Fibroblast of gingiva (primary cell): ENCODE results near the gene TOP3B.

Experiments used
- DNase-seq: peaks from one replicate; pipeline ENCODE4 v3.0.0-alpha.2; 2011; ENCODE audit warnings: low read depth

The TOP3B gene, protein sequence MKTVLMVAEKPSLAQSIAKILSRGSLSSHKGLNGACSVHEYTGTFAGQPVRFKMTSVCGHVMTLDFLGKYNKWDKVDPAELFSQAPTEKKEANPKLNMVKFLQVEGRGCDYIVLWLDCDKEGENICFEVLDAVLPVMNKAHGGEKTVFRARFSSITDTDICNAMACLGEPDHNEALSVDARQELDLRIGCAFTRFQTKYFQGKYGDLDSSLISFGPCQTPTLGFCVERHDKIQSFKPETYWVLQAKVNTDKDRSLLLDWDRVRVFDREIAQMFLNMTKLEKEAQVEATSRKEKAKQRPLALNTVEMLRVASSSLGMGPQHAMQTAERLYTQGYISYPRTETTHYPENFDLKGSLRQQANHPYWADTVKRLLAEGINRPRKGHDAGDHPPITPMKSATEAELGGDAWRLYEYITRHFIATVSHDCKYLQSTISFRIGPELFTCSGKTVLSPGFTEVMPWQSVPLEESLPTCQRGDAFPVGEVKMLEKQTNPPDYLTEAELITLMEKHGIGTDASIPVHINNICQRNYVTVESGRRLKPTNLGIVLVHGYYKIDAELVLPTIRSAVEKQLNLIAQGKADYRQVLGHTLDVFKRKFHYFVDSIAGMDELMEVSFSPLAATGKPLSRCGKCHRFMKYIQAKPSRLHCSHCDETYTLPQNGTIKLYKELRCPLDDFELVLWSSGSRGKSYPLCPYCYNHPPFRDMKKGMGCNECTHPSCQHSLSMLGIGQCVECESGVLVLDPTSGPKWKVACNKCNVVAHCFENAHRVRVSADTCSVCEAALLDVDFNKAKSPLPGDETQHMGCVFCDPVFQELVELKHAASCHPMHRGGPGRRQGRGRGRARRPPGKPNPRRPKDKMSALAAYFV

DNA sequence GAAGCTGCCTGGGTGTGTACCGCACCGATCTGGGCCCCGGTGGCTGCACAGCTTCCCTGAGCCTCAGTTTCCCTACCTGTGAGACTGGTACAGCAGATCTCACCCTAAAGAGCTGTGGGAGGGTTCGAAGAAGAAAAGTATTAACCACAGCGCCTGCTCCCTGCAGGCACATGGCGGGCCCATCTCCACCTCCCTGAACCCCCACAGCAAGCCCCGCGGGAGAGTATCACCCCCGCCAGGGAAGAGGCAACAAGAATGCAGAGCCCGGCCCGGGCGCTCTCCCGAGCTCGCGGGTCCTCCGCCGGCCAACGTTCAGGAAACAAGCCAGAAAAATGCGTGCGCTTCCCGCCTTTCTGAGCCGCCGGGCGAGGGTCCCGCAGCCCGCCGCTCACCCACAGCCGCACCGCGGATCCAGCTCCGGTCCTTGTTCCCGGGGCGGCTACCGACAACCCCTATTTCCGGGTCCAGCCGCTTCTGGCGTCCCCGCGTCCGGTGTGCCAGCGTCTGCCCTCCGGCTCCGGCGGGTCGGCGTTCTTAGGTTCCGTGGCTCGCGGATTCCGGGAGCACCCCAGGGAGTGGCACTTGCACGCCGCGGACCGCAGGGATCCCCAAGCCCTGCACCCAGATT lies at the start of gene TOP3B:
Gene TOP3B, minus strand, starts transcription at position 450 of the 628 bp plus-strand sequence. CDS start 7,078 bp downstream, outside the sequence.
- DNase-seq = peak; percentile 75

DNA sequence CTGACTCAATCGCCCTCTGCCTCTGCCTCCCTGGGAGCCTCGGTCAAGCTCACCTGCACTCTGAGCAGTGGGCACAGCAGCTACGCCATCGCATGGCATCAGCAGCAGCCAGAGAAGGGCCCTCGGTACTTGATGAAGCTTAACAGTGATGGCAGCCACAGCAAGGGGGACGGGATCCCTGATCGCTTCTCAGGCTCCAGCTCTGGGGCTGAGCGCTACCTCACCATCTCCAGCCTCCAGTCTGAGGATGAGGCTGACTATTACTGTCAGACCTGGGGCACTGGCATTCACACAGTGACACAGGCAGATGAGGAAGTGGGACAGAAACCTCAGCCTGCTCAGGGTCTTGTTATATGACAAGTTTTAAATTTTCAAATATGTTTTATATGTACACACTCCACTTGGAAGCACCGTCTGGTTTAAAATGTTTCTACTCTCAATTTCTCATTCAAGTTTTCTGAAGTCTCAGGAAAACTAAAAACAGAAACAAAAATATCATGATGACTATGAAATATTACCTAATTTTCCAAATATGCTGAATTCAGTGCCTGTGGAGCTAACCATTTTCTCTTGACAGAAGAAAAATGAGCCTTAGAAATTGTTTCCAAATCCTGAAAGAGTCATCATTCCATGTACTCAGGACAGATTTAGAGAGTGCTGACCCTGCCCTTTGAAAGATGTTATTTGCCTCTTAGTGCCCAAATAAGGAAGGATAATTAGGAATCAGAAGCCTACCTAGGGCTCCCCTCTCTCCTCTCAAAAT lies 48.8 kb upstream of the TOP3B start:
- DNase-seq = no peak

DNA sequence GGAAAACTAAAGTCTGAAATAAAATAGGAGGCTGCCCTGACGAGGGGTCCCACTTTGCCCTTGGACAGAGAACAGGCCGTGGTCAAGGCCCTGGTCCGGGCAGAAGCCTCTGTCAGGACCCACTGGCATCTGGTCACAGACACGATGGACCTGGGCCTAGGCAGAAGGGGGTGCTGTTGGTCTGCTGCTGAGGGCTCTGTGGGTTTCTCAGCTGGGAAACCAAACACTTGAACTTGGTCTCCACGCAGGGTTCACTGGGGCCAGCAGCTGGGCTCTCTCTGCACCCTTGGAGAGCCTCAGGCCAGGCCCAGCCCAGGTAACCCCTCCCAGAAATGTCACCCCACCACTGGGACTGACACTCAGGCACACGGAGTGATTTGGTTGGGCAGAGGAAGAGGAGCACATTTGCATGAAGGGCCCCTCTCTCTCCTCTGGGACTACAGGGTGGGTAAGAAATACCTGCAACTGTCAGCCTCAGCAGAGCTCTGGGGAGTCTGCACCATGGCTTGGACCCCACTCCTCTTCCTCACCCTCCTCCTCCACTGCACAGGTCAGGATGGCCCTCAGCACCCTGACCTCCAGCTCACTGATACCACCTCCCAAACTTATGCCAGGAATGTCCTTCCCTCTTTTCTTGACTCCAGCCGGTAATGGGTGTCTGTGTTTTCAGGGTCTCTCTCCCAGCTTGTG lies 48.1 kb upstream of the TOP3B start:
- DNase-seq = no peak

DNA sequence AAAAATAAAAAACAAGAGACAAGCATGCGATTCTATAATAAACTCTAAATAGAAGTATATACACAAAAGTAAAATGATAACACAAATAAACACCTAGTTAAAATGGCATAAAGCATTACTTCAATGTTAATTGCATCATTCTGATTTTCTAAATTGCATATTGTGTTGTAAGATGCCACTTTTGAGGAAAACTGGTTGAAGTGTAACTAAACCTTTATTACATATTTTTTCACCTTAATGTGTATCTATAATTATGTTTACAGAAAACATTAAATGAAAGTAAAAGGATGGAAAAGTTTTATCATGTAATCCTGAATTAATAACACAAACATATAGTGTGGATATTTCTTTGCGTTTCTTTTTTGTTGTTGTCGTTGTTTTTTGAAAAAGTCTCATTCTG lies 45.4 kb upstream of the TOP3B start:
- DNase-seq = no peak

DNA sequence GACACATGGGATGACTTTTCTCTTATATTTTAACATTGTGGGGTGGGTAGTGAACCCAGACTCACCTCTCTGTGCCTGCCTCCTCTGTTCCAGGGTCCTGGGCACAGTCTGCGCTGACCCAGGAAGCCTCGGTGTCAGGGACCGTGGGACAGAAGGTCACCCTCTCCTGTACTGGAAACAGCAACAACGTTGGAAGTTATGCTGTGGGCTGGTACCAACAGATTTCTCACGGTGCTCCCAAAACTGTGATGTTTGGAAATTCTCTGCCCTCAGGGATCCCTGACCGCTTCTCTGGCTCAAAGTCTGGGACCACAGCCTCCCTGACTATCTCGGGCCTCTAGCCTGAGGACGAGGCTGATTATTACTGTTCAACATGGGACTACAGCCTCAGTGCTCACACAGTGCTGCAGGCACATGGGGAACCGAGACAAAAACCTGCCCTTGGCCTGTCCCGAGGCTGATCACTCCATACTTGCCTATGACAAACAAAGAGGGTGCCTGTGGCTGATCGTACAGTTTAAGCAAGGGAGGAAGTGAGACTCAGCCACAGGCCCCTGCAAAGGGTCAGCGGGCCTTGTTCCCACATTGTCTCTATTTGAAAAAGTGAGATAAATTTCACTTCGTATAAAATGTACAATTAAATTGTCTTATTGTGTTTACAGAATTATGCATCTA lies 43.7 kb upstream of the TOP3B start:
- DNase-seq = no peak

DNA sequence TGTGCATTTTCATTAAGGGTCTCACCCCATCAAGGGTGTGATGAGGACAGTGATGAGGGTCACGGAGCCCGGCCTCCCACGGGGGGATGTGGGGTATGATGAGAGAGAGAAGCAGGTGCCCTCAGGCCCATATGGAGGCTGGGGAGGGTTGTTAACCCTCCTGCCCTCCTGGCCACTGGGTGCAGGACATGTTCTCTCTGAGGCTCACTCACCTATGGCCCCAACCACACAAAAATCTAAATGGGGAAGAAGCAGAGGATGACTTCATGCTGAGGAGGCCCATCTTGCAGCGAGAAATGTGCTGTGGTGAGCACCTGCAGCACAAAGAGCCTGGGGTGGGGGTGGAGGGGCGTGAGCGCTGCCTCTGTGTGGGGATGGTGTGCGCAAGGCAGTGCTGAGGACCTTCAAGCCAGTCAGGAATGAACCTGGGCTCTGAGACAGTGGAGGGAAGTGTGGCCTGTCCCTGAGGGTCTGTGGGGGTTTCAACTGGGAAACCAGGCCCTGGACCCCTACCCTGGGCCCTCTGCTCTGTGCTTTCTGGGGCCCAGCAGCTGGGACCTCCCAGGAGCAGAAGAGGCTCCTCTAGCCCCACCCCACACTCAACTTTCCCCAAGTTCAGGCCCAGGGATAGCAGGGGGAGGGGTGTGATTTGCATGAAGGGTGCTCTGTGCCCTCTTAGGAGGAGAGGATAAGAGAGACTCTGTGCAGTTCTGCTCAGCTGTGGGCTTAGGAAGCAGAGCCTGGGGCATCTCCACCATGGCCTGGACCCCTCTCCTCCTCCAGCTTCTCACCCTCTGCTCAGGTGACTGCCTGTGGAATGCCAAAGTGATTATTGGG lies 43.0 kb upstream of the TOP3B start:
- no peak for DNase-seq

DNA sequence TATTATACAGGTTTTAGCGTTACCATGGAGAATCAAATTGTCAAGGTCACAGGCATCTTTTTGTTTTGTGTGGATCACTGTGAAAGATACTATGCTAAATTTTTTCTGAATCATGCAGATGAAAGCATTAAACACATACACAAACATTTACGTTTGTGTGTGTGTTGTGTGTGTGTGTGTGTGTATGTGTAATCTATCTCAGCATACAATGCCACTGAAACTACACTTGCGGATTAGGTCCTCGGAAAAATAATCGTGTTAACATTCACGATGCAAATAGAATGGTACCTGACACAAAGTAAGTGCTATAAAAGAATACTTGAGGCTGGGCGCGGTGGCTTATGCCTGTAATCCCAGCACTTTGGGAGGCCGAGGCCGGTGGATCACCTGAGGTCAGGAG lies 41.9 kb upstream of the TOP3B start:
- no peak for DNase-seq

DNA sequence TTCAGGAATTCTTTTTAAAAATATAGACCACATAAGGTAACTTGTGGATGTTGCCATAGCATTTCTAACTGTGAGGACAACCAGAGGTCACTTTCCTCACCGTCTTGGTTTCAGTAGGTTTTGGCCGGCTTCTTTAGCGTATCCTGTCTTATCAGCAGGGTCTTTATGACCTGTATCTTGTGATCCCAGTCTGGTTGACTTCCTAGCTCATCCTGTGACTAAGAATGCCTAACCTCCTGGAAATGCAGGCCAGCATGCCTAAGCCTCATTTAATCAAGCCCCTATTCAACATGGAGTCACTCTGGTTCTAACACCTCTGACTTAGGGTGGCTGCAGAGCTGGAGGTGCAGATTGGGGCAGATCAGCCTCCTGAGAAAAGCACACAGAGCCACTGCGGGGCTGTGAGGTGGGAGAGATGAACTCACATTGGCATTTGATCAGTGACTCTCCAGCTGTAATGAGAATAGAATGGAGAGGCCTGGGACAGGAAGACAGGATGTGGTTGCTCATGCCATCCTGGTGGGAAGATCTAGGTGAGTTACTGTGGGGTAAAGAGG lies 41.1 kb upstream of the TOP3B start:
- no peak for DNase-seq

DNA sequence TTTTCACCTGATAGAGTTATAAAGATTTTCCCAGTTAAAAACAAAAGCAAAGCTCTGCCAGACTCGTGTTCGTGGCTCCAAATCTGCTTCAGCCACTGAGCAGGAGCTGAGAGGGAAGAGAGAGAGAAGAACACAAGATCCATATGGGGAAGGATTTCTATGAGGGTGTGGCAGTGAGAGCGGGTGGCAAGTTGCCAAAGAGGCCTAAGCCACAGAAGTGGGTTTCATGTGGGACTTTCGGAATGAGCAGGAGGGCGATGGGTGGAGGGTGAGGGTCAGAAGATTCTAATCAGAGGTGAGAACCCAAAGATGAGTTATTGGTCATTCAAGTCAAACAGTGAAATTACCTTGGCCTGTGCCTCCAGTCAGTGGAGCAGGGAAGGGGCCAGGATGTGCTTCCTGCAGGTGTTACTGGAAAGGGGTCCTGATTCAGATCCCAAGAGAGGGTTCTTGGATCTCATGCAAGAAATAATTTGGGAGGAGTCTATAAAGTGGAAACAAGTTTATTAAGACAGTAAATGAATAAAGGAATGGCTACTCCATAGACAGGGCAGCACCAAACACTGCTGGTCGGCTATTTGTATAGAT lies 40.5 kb upstream of the TOP3B start:
- DNase-seq = no peak

DNA sequence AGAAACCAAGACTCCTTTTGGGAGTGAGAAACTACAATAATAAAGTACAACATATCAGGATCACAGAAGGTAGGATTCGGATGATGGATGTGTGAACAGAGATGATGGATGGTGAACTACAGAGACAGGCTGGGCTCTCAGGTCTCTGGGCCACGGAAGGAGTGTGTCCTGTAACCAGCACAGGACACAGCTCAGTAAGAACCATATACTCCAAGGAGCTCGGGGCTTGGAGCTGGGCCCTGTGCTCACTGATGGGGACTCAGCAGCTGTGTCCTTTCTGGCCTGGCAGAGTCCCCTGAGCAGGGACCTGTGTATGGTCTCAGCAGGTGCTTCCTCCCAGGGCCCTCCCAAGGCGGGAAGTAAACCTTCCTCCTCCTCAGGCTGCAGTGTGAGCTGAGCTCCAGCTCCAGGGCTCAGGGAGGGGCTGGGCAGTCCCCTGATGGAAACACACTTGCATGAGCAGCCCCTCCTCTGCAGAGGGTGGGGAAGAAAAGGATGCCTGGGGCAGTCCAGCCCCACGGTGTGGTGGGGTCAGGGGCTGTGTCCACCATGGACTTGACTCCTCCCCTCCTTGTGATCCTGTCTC lies 39.8 kb upstream of the TOP3B start:
- DNase-seq = no peak

DNA sequence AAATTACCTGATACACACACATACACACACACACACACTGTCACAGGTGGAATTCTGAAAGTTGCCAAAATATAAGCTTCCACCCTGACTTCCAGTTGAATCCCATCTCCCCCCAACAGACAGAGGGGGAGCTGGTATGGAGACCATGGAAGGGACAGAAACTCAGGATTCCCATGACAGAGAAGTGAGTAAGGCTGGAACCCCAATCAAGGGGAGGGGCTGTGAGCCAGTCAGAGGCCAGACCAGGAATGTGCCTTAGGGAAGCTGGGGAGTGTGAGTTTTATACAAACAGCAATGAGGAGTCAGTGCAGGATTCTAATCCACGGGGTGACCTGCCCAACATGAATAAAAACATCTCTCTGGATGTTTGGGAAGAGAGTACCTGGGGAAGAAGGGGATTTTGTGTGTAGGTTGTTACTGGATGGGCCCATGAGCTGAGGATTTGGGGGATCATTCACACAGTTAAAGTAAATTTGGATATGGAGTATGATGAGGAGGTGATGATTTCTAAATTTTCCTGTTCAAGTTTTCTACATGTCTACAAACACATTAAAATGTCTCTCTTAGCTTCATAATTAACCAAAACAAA lies 38.7 kb upstream of the TOP3B start:
- DNase-seq = no peak

DNA sequence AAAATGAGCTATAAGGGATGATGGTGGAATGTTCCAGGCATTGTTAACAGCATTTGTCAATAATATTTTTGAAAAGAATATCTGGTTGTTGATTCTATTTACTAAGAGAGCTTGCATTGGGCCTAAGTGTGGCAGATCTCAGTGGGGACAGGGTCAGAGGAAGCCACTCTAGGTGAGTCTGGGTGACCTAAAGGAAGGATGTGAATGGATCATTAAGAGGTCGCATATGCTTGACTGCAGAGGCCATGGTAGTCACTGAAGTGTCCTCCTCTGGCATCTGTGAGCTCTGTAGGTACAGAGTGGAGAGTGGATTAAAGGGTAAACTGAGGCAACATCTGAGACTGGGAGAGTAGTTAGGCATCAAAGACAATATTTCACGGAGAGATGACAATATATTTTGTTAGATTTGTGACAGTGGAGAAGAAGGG lies 37.9 kb upstream of the TOP3B start:
- DNase-seq = no peak

DNA sequence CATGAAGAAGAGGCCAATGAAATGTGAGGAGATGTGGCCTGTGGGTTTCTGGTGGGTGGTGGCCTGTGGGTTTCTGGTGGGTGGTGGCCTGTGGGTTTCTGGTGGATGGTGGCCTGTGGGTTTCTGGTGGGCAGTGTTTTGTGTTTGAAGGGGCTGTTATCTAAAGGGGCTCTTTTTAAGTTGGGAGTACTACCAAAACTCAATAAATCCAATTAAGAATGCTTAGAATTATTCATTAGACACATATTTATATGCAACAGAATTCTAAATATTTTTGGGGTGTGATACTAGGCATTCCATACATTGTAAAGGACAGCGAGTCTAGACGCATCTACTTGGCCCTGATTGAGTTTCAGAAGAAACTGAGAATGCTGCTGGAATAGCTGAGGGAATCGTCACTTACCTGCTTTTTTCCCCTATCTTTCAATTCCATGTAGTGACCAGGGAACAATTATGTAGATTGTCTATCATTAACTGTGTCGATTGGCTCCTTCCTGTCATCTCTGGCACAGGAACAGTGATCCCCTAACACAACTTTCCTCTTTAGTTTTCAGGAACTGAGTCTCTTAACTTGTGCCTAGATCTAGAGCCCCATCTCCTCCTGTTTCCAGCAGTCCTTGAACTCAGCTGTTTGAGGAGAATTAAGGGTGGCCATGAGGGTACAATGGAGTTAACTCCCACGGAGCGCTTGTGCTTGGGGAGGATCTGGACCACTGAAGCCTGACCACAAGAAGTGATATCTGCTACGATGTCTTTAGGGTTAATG lies 37.3 kb upstream of the TOP3B start:
- DNase-seq = no peak

DNA sequence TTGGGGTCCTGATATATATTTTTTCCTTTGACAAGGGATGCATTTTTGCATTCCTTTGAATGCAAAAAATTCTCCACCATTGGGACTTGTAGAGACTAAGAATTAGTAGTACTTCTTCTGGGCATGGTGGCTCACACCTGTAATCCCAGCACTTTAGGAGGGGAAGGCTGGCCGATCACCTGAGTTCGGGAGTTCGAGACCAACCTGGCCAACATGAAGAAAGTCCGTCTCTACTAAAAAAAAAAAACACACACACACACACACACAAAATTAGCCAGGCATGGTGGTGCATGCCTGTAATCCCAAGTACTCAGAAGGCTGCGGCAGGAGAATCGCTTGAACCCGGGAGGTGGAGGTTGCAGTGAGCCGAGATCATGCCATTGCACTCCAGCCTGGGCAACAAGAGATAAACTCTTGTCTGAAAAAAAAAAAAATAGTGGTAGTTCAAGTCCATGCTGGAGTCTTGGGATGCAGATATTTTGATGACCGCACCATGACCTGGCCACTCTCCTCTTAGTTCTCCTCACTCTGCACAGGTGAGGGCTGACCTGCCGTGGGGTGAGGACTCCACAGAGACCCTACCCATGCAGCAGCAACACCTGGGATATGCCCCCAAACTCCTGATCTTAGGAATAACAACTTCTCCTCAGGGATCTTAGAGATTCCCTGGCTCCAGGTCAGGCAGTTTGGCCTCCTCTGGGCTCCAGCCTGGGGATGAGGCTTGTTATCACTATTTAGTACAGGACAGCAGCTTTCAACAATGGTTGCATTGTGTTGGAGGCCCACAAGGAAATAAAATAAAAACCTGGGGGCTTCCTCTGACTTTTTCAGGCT lies 36.5 kb upstream of the TOP3B start:
- DNase-seq = no peak

DNA sequence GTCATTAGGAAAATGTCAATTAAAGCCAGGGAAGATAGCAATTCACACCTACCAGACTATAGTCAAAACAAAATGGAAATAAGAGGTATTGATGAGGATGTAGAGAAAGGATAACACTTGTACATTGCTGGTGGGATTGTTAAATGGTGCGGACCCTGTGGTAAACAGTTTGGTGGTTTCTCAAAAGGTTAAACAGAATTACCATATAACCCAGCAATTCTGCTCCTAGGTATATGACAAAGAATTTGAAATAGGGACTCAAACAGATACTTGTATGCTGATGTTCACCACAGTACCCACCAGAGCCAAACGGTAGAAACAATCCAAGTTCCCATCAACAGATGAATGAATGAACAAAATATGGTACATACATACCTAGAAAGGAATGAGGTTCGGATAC lies 33.0 kb upstream of the TOP3B start:
- no peak for DNase-seq

DNA sequence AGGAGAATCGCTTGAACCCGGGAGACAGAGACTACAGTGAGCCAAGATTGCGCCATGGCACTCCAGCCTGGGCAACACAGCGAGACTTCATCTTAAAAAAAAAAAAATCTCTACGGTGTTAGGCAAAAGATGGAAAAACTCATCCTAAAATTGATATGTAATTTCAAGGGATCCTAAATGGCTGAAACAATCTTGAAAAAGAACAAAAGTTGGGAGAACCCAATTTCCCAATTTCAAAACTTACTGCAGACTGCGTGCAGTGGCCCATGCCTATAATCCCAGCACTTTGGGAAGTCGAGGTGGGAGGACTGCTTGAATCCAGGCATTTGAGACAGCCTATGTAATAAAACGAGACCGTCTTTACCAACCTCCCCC lies 31.7 kb upstream of the TOP3B start:
- no peak for DNase-seq
